Common myeloid progenitor, CD34-positive (primary cell): ENCODE data around the gene PTPRA.

Experiments used
- CTCF ChIA-PET: fragments of 350-600 bp; sonication (Branson Sonifier 250); formaldehyde crosslinking; loops from one replicate; lab custom pipeline; 2021; ENCODE audit warnings: antibody characterized with exemption; lab: Charles Lee
- POLR2A ChIA-PET: fragments of 350-600 bp; sonication (Branson Sonifier 250); formaldehyde crosslinking; loops from one replicate; lab custom pipeline; 2021; ENCODE audit warnings: antibody characterized with exemption; lab: Charles Lee
- DNase-seq, 3 donors: peaks; one replicate each; pipeline versions ENCODE4 v3.0.0 to v3.0.0-alpha.2; 2013
- H3K27ac ChIP-seq, 2 experiments: 1 replicate in 1 of 2; 2 replicates in 1 of 2; pipeline ENCODE4 v1.7.0; 2013; ENCODE audit warnings: inconsistent platforms in 2 of 2, low read length in 2 of 2, mild to moderate bottlenecking in 2 of 2, low read depth in 1 of 2, moderate library complexity in 1 of 2; ENCODE audit not compliant: severe bottlenecking in 2 of 2, insufficient read depth in 1 of 2, poor library complexity in 1 of 2
- H3K27me3 ChIP-seq, 5 experiments: replicated peaks in 2 of 5; 1 replicate in 3 of 5; 2 replicates in 2 of 5; pipeline versions ENCODE4 v1.6.1 to v1.7.0; 2013; ENCODE audit warnings: low read length in 4 of 5, mild to moderate bottlenecking in 2 of 5, moderate library complexity in 2 of 5, inconsistent platforms in 1 of 5; ENCODE audit not compliant: insufficient read depth in 5 of 5, control insufficient read depth in 4 of 5
- H3K36me3 ChIP-seq, 4 experiments: 1 replicate in 2 of 4; 2 replicates in 2 of 4; pipeline versions ENCODE4 v1.6.1 to v1.7.0; 2013; ENCODE audit warnings: low read length in 3 of 4, control low read depth in 1 of 4, mild to moderate bottlenecking in 1 of 4; ENCODE audit not compliant: control insufficient read depth in 4 of 4, insufficient read depth in 4 of 4
- H3K4me1 ChIP-seq, 4 experiments: 1 replicate in 3 of 4; 2 replicates in 1 of 4; pipeline versions ENCODE4 v1.6.1 to v1.7.1; 2013; ENCODE audit warnings: low read length in 3 of 4, mild to moderate bottlenecking in 3 of 4, control low read depth in 1 of 4, inconsistent platforms in 1 of 4, moderate library complexity in 1 of 4; ENCODE audit not compliant: control insufficient read depth in 4 of 4, insufficient read depth in 4 of 4; ENCODE audit errors: control extremely low read depth in 1 of 4
- H3K4me3 ChIP-seq, 7 experiments: 1 replicate in 4 of 7; 2 replicates in 3 of 7; pipeline versions ENCODE4 v1.5.1 to v1.7.0; 2013; ENCODE audit warnings: mild to moderate bottlenecking in 7 of 7, low read length in 6 of 7, moderate library complexity in 6 of 7, inconsistent platforms in 2 of 7, low read depth in 2 of 7, control low read depth in 1 of 7; ENCODE audit not compliant: insufficient read depth in 4 of 7, control insufficient read depth in 1 of 7; ENCODE audit errors: extremely low read depth in 1 of 7
- H3K9me3 ChIP-seq, 5 experiments: 1 replicate in 4 of 5; 2 replicates in 1 of 5; pipeline versions ENCODE4 v1.6.1 to v1.7.1; 2013; ENCODE audit warnings: low read length in 4 of 5, mild to moderate bottlenecking in 2 of 5, inconsistent platforms in 1 of 5, low read depth in 1 of 5, moderate library complexity in 1 of 5; ENCODE audit not compliant: control insufficient read depth in 4 of 5, insufficient read depth in 2 of 5; ENCODE audit errors: control extremely low read depth in 1 of 5
- WGBS: methylation state at CpG from one replicate; pipeline ENCODE4 v1.1.5; 2013; ENCODE audit not compliant: insufficient coverage; 5-methylcytosine and 5-hydroxymethylcytosine counted together

The PTPRA gene

GRCh38 chr20:3042625-3043024, 169.3 kb downstream of the PTPRA start:
- no peak for DNase-seq
- no peaks in the 10 kb centered on the region for H3K9me3 ChIP-seq
- peaks cover 2 to 28% (median 26%) of the 10 kb centered on the region in 4 experiments for H3K4me1 ChIP-seq
- POLR2A ChIA-PET, result no interaction called here
- 100% methylated on average over 4 of the region's 5 CpGs for WGBS
- no peaks in the 10 kb centered on the region for H3K27me3 ChIP-seq
- no peak overlapping the region for H3K4me3 ChIP-seq
- CTCF ChIA-PET, result interaction anchor here (0.6 to 2.6 kb wide), 4 partner anchors 11 to 276 kb away, joined by 3 to 9 read pairs (median 4); no protein-coding TSS in a partner anchor
- H3K27ac ChIP-seq, result no peak overlapping the region
- H3K36me3 ChIP-seq, result peaks cover 2 to 37% (median 32%) of the 10 kb centered on the region in 4 experiments

DNA sequence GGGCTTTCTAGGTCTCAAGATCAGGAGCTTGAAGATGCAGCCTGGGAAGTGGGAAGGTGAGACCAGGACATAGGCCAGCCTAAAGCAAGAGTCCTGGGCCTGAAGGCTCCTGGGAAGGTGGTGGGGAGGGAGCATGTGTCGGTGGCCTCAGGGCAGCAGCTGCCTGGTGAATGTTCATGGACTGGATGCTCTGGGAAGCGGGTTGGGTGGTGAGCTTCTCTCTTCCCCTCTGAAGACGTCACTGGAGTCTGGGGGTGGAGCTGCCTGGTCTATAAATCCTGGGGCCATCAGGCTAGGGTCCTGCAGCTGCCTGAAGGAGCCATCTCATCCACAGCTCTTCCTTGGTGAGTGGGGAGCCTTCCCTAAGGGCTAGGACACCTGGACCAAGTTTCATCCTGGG, 170.0 kb downstream of the PTPRA start, which contains the start of gene GNRH2:
Gene GNRH2 (plus strand): TSS at position 301 of the 400 bp plus-strand sequence. CDS start 793 bp downstream, outside the sequence.
- no peak within 1 kb of the TSS for H3K4me3 ChIP-seq
- peaks cover 2 to 31% (median 27%) of the 10 kb centered on the region in 4 experiments for H3K4me1 ChIP-seq
- peaks cover 2 to 37% (median 28%) of the 10 kb centered on the region in 4 experiments for H3K36me3 ChIP-seq
- WGBS, result 68% methylated on average over 3 of the region's 3 CpGs
- POLR2A ChIA-PET, result no interaction called here
- no peaks in the 10 kb centered on the region for H3K27me3 ChIP-seq
- no peak within 1 kb of the TSS for H3K27ac ChIP-seq
- no peaks in the 10 kb centered on the region for H3K9me3 ChIP-seq
- CTCF ChIA-PET, result interaction anchor here (1.2 to 2.6 kb wide), 2 partner anchors 10 to 13 kb away, joined by 4 to 9 read pairs; no protein-coding TSS in a partner anchor
- DNase-seq, result no peak

DNA sequence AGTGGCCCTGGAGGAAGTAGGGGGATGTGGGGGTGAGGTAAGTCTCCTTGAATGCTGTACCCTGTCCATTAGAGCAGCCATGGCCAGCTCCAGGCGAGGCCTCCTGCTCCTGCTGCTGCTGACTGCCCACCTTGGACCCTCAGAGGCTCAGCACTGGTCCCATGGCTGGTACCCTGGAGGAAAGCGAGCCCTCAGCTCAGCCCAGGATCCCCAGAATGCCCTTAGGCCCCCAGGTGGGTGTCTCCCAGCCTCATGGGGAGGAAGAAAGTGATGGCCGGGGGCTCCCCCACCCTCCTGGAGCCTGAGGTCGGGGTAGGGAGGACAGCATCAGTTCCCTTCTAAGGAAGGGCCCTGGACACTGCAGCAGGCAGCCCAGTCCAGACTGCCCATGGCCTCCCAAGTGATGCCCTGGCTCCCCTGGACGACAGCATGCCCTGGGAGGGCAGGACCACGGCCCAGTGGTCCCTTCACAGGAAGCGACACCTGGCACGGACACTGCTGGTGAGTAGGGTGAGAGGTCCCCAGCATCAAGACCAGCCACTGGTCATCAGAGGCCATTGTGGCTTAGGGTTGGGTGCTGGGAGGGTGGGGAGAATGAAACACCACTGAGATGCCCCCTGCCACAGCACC, 171.2 kb downstream of the PTPRA start:
- no peak for DNase-seq
- no peaks in the 10 kb centered on the region for H3K9me3 ChIP-seq
- no peak overlapping the region for H3K27ac ChIP-seq
- peaks cover under 1 to 36% (median 24%) of the 10 kb centered on the region in 4 experiments for H3K36me3 ChIP-seq
- CTCF ChIA-PET, result interaction anchor here (1.1 kb wide), 1 partner anchor 22 kb away, joined by 3 read pairs; no protein-coding TSS in a partner anchor
- peaks cover 2 to 31% (median 27%) of the 10 kb centered on the region in 4 experiments for H3K4me1 ChIP-seq
- POLR2A ChIA-PET, result no interaction called here
- no peaks in the 10 kb centered on the region for H3K27me3 ChIP-seq
- WGBS, result 94% methylated on average over 6 of the region's 8 CpGs
- peak overlapping the region in 1 of 7 experiments; percentile 90 for H3K4me3 ChIP-seq

DNA sequence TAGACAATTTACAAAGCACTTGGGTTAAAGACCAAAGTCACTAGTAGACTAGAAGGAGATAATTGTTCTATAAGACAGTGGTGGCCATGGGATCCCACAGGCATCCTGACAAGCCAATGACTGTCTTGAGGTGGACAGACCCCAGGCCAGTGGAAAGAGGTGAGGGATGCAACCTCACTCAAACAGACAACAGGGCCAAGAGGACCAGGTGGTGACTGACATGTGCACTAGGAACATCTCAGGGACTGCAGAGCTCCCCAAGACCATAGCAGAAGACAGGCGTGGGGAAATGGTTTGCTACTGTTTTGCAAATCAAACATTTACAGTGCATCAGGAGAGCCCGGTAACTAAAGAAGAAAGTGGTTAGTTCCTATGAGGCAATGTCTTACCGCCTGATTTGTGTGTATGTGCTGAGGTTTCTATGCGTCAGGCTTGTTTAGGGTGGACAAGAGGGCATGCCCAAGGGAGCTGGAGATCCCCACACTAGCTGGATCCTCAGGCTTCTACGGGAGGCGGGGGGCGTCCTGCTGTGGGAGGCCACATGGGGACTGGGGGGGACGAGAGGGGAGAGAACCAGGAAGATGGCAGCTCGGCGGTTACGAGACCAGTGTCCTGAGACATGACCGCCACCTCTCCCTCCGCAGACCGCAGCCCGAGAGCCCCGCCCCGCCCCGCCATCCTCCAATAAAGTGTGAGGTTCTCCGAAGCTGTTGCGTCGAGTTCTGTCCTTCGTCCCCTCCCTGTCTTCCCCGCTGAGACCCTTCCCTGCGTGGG, 171.9 kb downstream of the PTPRA start:
- peak overlapping the region; percentile 50 to 92 (median 82) for H3K4me3 ChIP-seq
- peaks cover 4 to 36% (median 23%) of the 10 kb centered on the region in 4 experiments for H3K36me3 ChIP-seq
- peaks cover 2 to 31% (median 27%) of the 10 kb centered on the region in 4 experiments for H3K4me1 ChIP-seq
- CTCF ChIA-PET, result interaction anchor here (1.1 kb wide), 1 partner anchor 22 kb away, joined by 3 read pairs; no protein-coding TSS in a partner anchor
- DNase-seq, result peak; percentile 42 to 86 (median 86)
- POLR2A ChIA-PET, result interaction anchor here (0.6 kb wide), 1 partner anchor 646 kb away, joined by 6 read pairs; no protein-coding TSS in a partner anchor
- H3K27me3 ChIP-seq, result no peaks in the 10 kb centered on the region
- no peaks in the 10 kb centered on the region for H3K9me3 ChIP-seq
- WGBS, result under 1% methylated on average over 17 of the region's 24 CpGs
- H3K27ac ChIP-seq, result peak overlapping the region in 1 of 2 experiments; percentile 68

DNA sequence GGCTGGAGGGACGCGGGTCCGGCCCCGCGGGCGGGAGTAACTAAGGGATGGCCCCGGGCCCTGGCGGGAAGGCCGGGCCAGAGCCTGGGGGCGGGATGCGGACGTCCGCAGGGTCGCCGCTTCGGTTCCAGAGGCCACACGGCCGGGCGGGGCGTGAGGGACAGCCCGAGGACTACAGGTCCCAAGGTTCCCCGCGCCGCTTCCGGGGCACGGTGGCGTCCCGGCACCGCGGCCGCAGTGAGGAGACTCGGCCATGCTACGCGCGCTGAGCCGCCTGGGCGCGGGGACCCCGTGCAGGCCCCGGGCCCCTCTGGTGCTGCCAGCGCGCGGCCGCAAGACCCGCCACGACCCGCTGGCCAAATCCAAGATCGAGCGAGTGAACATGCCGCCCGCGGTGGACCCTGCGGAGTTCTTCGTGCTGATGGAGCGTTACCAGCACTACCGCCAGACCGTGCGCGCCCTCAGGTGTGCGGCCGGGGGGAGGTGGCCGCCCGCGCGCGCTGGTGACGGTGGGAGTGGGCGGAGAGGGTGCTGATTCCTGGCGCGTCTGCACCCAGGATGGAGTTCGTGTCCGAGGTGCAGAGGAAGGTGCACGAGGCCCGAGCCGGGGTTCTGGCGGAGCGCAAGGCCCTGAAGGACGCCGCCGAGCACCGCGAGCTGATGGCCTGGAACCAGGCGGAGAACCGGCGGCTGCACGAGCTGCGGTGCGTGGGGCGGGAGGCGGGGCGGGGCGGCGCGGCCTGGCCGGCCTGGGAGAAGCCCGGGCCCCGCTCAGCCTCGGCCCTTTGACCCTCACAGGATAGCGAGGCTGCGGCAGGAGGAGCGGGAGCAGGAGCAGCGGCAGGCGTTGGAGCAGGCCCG, 172.8 kb downstream of the PTPRA start, which contains the start of gene MRPS26:
Gene MRPS26 (plus strand): TSS at position 237 of the 861 bp plus-strand sequence. CDS start 17 bp downstream, at position 254.
- Histone ChIP-seq H3K9me3 (no peaks in the 10 kb centered on the region), H3K27ac (peak within 1 kb of the TSS in 1 of 2 experiments; percentile 68), H3K27me3 (no peaks in the 10 kb centered on the region), H3K4me1 (peaks cover 2 to 31% (median 27%) of the 10 kb centered on the region in 4 experiments), H3K36me3 (peaks cover 4 to 39% (median 22%) of the 10 kb centered on the region in 4 experiments), H3K4me3 (peak within 1 kb of the TSS; percentile 50 to 92 (median 82))
- peak; percentile 74 to 90 (median 86) for DNase-seq
- WGBS, result 0% methylated on average over 91 of the region's 104 CpGs
- CTCF ChIA-PET, result interaction anchor here (1.0 kb wide), 1 partner anchor 127 kb away, joined by 3 read pairs; no protein-coding TSS in a partner anchor
- POLR2A ChIA-PET, result interaction anchor here (0.6 kb wide), 1 partner anchor 645 kb away, joined by 6 read pairs; no protein-coding TSS in a partner anchor
